SU-DHL-6 (cell line): ENCODE measurements around the gene AFAP1.

Experiments
- H2AFZ ChIP-seq: fragments of 200-600 bp; sonication (generic); 2 replicates; pipeline ENCODE4 v1.6.1; 2014; ENCODE audit warnings: low read depth, mild to moderate bottlenecking, moderate library complexity, mixed read lengths, antibody characterized with exemption, low read length; ENCODE audit not compliant: severe bottlenecking
- H3F3A ChIP-seq: fragments of 200-600 bp; shearing (Covaris generic); 2 replicates; pipeline ENCODE4 v1.6.0; 2016; ENCODE audit warnings: antibody characterized with exemption, mild to moderate bottlenecking; ENCODE audit not compliant: insufficient read depth
- H3K27ac ChIP-seq: fragments of 200-600 bp; sonication (generic); 2 replicates; pipeline ENCODE4 v1.5.1; 2016; ENCODE audit warnings: low read depth, mild to moderate bottlenecking, low read length, moderate library complexity, mixed read lengths
- H3K27me3 ChIP-seq: fragments of 200-600 bp; sonication (generic), shearing (Covaris generic); 2 replicates; pipeline ENCODE4 v1.6.0; 2014; ENCODE audit warnings: mild to moderate bottlenecking, low read length
- H3K36me3 ChIP-seq: fragments of 200-600 bp; sonication (generic); 2 replicates; pipeline ENCODE4 v1.6.1; 2014; ENCODE audit warnings: mild to moderate bottlenecking, low read length, mixed read lengths
- H3K4me2 ChIP-seq: fragments of 300-600, 200-600 bp; shearing (Covaris generic), sonication (generic); 2 replicates; pipeline ENCODE4 v1.6.0; 2014; ENCODE audit warnings: low read length, low read depth, mild to moderate bottlenecking; ENCODE audit not compliant: poor library complexity, severe bottlenecking
- H3K4me3 ChIP-seq: fragments of 200-600 bp; sonication (generic); 2 replicates; pipeline ENCODE4 v1.5.1; 2014; ENCODE audit warnings: antibody characterized with exemption, low read length, mild to moderate bottlenecking, mixed read lengths; ENCODE audit not compliant: insufficient read depth, poor library complexity, severe bottlenecking
- H3K79me2 ChIP-seq: fragments of 200-600 bp; sonication (generic); 2 replicates; pipeline ENCODE4 v1.6.1; 2014; ENCODE audit warnings: mild to moderate bottlenecking, low read length, moderate library complexity; ENCODE audit not compliant: insufficient read depth
- H3K9ac ChIP-seq: fragments of 200-600 bp; sonication (generic); 2 replicates; pipeline ENCODE4 v1.7.0; 2014; ENCODE audit warnings: mild to moderate bottlenecking, low read length
- H3K9me2 ChIP-seq: fragments of 200-600 bp; sonication (generic); replicated peaks from 2 replicates; pipeline ENCODE4 v1.6.1; 2014; ENCODE audit warnings: low read length; ENCODE audit not compliant: insufficient read depth
- H3K9me3 ChIP-seq: fragments of 200-600 bp; sonication (generic); 2 replicates; pipeline ENCODE4 v1.6.1; 2014; ENCODE audit warnings: low read length, mixed read lengths; ENCODE audit not compliant: insufficient read depth
- H4K20me1 ChIP-seq: fragments of 200-600 bp; sonication (generic); 2 replicates; pipeline ENCODE4 v1.6.1; 2014; ENCODE audit warnings: low read depth, mild to moderate bottlenecking, antibody characterized with exemption, low read length, moderate library complexity, mixed read lengths
- EZH2phosphoT487 ChIP-seq: fragments of 200-600 bp; sonication (generic), shearing (Covaris generic); conservative IDR thresholded peaks from 2 replicates; pipeline ENCODE4 v1.6.1; 2018; ENCODE audit warnings: mild to moderate bottlenecking, antibody characterized with exemption, low read length, moderate library complexity, mixed read lengths
- TF ChIP-seq, protein P1 (sequence below): fragments of 200-600 bp; sonication (generic); IDR thresholded peaks from one replicate; pipeline ENCODE4 v1.5.1; 2017; ENCODE audit warnings: antibody characterized with exemption, mild to moderate bottlenecking, low read length, moderate library complexity; ENCODE audit not compliant: insufficient read depth, poor library complexity, severe bottlenecking

The AFAP1 gene

DNA sequence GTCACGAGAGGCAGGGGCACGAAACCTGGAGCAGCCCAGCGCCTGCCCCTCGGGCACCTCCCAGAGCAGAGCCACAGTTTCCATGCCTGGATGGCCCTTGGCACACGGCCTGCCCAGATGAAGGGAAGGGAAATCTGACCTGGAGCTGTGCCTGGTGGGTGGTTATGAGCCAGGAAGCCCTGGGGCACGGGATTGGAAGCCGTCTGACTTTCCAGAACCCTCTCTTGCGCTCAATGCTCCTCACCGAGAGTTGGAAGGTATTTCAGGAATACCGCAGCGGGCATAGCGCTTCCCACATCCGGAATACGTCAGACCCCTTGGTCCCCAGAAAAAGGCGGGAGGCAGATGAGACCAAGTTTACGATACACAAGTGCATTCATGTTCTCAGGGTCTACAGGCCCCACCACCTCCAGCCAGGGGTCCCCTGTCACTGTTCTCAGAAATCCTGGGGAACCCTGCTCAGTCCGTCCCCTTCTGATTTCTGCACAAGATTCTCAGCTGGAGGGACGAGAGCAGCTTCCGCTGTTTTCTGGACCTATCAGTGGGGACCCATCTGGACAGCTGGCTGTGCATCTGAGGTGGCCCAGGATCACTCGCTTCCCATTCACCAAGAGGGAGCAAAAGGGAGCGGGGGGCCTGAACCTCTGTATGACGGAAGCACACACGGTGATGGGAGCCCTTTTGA is 172.9 kb downstream of the AFAP1 start:
- H3K27me3 ChIP-seq: no peaks in the 10 kb centered on the region
- H2AFZ ChIP-seq: no peak overlapping the region
- H4K20me1 ChIP-seq: no peaks in the 10 kb centered on the region
- no peaks in the 10 kb centered on the region for H3F3A ChIP-seq
- H3K36me3 ChIP-seq: no peaks in the 10 kb centered on the region
- H3K9me3 ChIP-seq: no peaks in the 10 kb centered on the region
- H3K9me2 ChIP-seq: no peaks in the 10 kb centered on the region
- no peak overlapping the region for H3K4me2 ChIP-seq
- TF ChIP-seq, protein P1, sequence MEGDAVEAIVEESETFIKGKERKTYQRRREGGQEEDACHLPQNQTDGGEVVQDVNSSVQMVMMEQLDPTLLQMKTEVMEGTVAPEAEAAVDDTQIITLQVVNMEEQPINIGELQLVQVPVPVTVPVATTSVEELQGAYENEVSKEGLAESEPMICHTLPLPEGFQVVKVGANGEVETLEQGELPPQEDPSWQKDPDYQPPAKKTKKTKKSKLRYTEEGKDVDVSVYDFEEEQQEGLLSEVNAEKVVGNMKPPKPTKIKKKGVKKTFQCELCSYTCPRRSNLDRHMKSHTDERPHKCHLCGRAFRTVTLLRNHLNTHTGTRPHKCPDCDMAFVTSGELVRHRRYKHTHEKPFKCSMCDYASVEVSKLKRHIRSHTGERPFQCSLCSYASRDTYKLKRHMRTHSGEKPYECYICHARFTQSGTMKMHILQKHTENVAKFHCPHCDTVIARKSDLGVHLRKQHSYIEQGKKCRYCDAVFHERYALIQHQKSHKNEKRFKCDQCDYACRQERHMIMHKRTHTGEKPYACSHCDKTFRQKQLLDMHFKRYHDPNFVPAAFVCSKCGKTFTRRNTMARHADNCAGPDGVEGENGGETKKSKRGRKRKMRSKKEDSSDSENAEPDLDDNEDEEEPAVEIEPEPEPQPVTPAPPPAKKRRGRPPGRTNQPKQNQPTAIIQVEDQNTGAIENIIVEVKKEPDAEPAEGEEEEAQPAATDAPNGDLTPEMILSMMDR: no peak
- TF ChIP-seq EZH2phosphoT487: no peak
- H3K27ac ChIP-seq: no peak overlapping the region
- no peak overlapping the region for H3K4me3 ChIP-seq
- no peaks in the 10 kb centered on the region for H3K79me2 ChIP-seq
- H3K9ac ChIP-seq: no peak overlapping the region

DNA sequence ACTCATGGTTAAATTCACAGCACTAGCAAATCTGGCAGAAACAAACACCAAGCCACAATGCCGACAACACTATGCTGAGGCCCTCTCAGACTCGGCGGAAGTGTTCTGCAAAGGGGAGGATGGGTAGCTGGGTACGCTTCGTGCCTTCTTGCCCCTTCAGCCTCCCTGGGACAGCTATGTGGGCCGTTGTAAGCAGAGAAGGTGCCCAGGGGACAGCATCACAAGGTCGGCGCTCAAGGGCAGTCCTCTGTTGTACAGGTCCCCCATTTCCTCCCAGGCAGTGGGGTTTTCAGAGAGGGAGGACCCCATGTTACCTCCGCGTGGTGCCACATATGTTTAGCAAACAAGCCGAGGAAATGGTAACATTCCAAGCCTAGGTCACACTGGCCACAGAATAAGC is 173.6 kb downstream of the AFAP1 start:
- no peaks in the 10 kb centered on the region for H3K79me2 ChIP-seq
- H2AFZ ChIP-seq: no peak overlapping the region
- H3K27ac ChIP-seq: no peak overlapping the region
- no peak overlapping the region for H3K9ac ChIP-seq
- H3K9me3 ChIP-seq: no peaks in the 10 kb centered on the region
- H3K4me3 ChIP-seq: no peak overlapping the region
- no peak overlapping the region for H3K4me2 ChIP-seq
- no peaks in the 10 kb centered on the region for H4K20me1 ChIP-seq
- no peaks in the 10 kb centered on the region for H3K36me3 ChIP-seq
- TF ChIP-seq, protein P1: no peak
- no peak for TF ChIP-seq EZH2phosphoT487
- no peaks in the 10 kb centered on the region for H3F3A ChIP-seq
- H3K27me3 ChIP-seq: no peaks in the 10 kb centered on the region
- no peaks in the 10 kb centered on the region for H3K9me2 ChIP-seq

DNA sequence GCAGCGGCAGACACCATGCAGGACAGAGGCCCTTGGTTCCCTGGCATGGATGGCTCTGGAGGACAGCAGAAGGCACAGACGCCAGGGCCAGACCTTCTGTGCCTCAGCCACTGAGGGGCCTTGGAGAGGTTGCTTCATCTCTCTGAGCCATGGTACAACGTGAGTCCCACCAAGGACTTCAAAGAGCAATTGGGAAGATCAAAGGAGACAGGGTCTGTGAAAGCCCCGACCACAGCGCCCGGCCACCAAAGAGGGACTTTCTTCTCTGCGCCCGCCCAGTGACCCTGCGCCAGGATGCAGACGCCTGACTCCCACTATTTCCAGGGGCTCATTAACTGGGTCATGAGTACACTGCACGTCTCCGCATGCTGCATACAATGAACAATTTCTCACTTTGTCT is 174.0 kb downstream of the AFAP1 start:
- TF ChIP-seq, protein P1: no peak
- Histone ChIP-seq H3K27me3 (no peaks in the 10 kb centered on the region), H3K9me2 (no peaks in the 10 kb centered on the region), H3K4me3 (no peak overlapping the region), H3K36me3 (no peaks in the 10 kb centered on the region), H3K27ac (no peak overlapping the region), H3K79me2 (no peaks in the 10 kb centered on the region), H3K4me2 (no peak overlapping the region), H4K20me1 (no peaks in the 10 kb centered on the region), H3K9ac (no peak overlapping the region), H3K9me3 (no peaks in the 10 kb centered on the region), H2AFZ (no peak overlapping the region), H3F3A (no peaks in the 10 kb centered on the region)
